GM12864 (cell line): Measurements from ENCODE around the gene GSTT2B.
"Not testable (repeated sequence)": the region's sequence is repeated elsewhere in the genome, so short reads cannot be mapped to it uniquely, and the experiment has no call there.

Experiments used
- DNase-seq: peaks from one replicate; pipeline ENCODE4 v3.0.0-alpha.2; 2011; ENCODE audit warnings: low read depth
- H3K4me3 ChIP-seq: 2 replicates; pipeline ENCODE4 v1.5.1; 2011; ENCODE audit warnings: mild to moderate bottlenecking, low read depth, low read length, control low read depth
- CTCF ChIP-seq: IDR thresholded peaks from 2 replicates; pipeline ENCODE4 v1.5.1; 2011; ENCODE audit warnings: low read depth, mild to moderate bottlenecking, moderate library complexity, low read length, control low read depth, inconsistent platforms; ENCODE audit errors: missing control alignments

The GSTT2B gene

GRCh38 chr22:23947391-23947790, 13.6 kb downstream of the GSTT2B start:
- not testable (repeated sequence) for DNase-seq, H3K4me3 ChIP-seq

- not testable (repeated sequence) for H3K4me3 ChIP-seq, DNase-seq
These were observed 20.8 kb downstream of the GSTT2B start for GRCh38 chr22:23940166-23940565.

GRCh38 chr22:23939017-23939357, 22.0 kb downstream of the GSTT2B start:
- no peak for TF ChIP-seq CTCF
- H3K4me3 ChIP-seq = no peak overlapping the region
- DNase-seq = no peak

- no peak for TF ChIP-seq CTCF
- no peak overlapping the region for H3K4me3 ChIP-seq
- DNase-seq = no peak
These were observed 22.5 kb downstream of the GSTT2B start for GRCh38 chr22:23938328-23939016.

- no peak for TF ChIP-seq CTCF
- DNase-seq = no peak
These were observed 34.4 kb downstream of the GSTT2B start for GRCh38 chr22:23926561-23926960.

GRCh38 chr22:23925020-23925606, 35.9 kb downstream of the GSTT2B start:
- H3K4me3 ChIP-seq = no peak overlapping the region
- TF ChIP-seq CTCF = no peak
- no peak for DNase-seq

More at GRCh38 chr22:23926561-23926960, 34.4 kb downstream of the GSTT2B start:
- no peak overlapping the region for H3K4me3 ChIP-seq

- TF ChIP-seq CTCF = no peak
- H3K4me3 ChIP-seq = no peak overlapping the region
- no peak for DNase-seq
These were observed 38.1 kb downstream of the GSTT2B start for GRCh38 chr22:23922921-23923320.

GRCh38 chr22:23921586-23922201, 39.3 kb downstream of the GSTT2B start:
- not testable (repeated sequence) for H3K4me3 ChIP-seq, DNase-seq

GRCh38 chr22:23920267-23920611, 40.8 kb downstream of the GSTT2B start:
- not testable (repeated sequence) for DNase-seq, H3K4me3 ChIP-seq
